ELR (cell line): ENCODE measurements around the gene MARCHF10.
A peak's percentile ranks its signal among the peaks of the same experiment; 100 is the strongest.
"Not testable (repeated sequence)": the region's sequence is repeated elsewhere in the genome, so short reads cannot be mapped to it uniquely, and the experiment has no call there.

ENCODE experiments used
- DNase-seq: peaks from one replicate; pipeline ENCODE4 v3.0.0-alpha.2; 2015; ENCODE audit warnings: low read depth

Gene MARCHF10

DNA sequence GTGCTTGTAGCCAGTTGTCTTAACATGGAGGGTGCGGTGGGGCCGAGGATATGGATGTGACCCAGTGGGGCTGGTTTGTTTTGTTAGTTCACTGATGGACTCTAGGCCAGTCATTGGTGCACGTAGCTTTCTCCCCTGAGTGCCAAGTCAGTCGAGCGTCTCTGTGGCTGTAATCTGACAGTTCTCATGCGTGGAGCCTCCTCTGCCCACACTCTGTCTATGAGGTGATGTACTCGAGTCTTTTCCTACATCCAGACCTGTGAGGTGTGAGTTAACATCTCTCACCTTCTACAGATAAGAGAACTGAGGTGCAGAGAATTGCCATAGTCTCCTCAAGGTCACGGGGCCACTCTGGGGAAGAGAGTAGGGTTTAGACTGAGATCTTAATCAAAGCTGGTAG lies 90.2 kb downstream of the MARCHF10 start:
- no peak for DNase-seq

DNA sequence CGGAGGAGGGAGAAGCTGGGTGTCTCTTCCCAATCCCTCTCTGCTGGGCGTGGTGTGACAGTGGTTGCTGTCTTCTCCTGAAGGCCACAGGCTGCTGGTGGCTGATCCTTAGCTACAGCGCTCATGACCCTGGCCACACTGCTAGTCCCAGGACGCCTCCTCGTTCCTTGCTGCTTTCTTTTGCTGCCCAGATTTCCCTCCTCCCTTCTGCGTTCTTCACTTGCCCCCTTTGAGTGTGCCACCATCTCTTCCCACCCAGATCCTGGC lies 90.6 kb downstream of the MARCHF10 start:
- no peak for DNase-seq

DNA sequence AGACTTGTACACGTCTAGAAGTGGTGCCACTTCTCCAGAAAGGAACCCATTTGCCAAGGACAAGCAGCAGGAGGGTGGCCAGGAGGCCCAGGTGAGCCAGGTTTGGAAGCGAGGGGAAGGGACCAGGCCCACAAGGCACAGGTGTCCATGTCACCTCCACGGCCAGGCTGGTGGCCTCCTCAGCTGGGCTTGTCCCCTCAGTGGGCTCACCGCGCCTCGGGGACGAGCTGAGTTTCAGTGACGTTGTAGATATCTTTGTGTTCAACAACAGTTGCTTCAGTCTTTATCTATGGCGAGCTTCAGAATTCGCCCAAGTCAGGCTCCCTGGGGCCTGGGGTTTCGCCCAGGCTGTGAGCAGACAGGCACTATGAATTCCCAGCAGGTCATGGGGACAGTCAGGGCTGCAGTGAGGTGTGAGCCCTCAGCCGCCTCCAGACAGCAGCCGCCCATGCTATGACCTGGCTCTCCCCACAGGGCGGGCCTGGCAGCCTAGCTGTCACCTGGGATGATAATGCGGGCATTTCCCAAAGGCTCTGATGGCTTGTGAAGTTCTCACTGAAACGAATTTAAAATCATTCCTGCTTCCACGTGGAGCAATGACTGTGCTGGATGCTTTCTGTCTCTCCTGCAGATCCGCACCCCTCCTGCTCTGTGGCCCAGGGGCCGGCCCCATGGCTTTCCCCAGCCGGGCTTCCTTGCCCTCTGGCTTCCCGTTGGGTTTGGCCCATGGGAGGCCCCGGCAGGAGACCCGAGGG lies 91.1 kb downstream of the MARCHF10 start:
- DNase-seq, result no peak

- no peak for DNase-seq
Measured at GRCh38 chr17:62715882-62716390, 92.2 kb downstream of the MARCHF10 start.

- DNase-seq, result peak; percentile 82
Measured at GRCh38 chr17:62714016-62714777, 93.9 kb downstream of the MARCHF10 start.

DNA sequence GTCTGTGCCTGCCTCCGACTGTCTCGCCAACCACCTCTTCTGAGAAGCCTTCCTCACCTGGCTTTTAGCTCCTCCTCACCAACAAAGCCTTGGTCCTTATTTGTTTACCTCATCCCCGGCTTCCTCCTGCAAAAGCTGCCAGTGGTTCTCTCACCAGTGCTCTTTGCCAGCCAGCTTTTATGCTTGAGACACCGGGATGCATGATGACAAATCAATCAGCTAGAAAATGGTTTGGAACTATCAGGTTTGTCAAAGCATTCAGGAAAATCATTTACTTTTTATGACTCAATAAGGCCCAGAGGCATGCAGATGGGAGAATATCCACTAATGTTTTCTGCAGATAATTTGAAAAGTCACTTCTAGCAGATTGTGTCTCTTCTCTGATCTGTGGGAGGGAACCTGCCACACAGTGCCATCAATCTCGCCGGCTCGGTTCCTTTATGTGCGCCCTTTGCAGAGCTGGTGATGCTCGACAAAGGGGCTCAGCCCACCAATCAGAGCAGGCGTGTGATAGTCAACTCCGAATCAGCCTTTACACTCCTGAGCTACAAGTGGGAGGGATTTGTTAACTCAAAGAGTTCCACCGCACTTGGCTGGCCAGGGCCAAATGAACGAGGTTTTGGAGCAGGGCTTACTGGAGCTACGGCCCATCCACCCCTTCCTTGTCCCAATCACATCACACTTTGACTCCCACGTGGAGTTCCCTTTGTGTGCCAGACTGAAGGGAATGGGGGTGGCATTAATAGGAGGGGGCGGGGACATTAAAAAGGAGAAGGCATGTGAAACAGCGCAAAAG lies 94.8 kb downstream of the MARCHF10 start:
- DNase-seq, result no peak

DNA sequence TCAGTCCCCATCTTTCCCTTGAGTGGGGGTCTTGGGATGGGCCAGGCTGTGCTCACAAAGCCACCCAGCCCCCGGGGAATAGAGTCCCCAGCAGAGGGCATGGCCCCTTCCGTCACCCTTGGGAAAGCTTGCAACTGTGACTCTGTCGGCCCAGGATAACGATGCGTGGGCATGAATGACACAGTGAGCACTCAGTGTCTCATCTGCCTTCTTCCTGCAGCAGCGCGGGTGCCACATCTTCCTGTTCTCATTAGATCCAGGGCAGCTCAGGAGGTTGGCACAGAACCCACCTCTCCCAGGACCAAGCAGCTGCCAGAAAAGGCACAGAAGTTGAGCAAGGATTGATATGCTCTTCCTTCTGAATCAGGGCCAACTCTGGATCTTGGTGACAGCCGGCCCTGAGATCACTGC lies 95.9 kb downstream of the MARCHF10 start:
- no peak for DNase-seq

- no peak for DNase-seq
Measured at GRCh38 chr17:62708587-62708986, 99.5 kb downstream of the MARCHF10 start.

- no peak for DNase-seq
Measured at GRCh38 chr17:62707425-62707739, 100.7 kb downstream of the MARCHF10 start.

- no peak for DNase-seq
Measured at GRCh38 chr17:62706598-62707424, 101.3 kb downstream of the MARCHF10 start.

DNA sequence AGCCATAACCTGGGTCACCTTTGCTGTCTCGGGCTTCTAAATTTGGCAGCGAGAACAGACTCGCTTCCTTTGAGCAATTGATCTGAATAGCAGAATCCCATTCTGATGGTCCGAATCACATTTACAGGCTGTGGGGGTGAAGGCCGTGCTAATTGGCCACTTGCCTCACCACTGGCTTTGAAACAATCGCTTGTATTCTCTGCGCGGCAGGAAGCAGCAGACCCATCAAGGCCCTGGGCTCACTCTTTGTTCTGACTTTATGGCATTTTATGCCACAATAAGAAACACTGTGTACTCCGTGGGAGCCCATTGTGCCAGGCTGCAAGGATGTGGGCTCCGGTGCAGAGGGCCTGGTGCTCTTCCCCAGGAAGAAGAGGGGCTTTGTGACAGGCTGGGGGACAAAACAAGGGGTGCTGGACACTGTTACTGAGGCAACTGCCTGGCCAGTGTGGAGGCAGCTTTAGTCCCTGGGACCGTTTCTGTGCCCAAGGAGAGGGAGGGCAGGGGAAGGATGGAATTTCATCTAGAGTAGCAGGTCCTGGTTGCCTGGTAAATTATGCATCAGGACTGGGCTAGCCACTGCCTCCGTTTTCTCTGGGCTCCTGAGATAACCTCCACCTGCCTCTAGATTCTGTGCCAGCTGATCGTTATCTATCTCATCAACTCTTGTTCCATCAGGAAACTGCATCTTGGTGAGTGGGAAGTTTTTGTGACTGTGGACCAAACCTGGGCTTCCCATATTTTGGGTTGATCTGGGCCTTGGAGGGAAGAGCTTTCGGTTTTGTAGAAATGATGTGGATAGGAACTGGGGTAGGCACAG lies 102.1 kb downstream of the MARCHF10 start:
- no peak for DNase-seq

- no peak for DNase-seq
Measured at GRCh38 chr17:62705156-62705777, 102.8 kb downstream of the MARCHF10 start.

DNA sequence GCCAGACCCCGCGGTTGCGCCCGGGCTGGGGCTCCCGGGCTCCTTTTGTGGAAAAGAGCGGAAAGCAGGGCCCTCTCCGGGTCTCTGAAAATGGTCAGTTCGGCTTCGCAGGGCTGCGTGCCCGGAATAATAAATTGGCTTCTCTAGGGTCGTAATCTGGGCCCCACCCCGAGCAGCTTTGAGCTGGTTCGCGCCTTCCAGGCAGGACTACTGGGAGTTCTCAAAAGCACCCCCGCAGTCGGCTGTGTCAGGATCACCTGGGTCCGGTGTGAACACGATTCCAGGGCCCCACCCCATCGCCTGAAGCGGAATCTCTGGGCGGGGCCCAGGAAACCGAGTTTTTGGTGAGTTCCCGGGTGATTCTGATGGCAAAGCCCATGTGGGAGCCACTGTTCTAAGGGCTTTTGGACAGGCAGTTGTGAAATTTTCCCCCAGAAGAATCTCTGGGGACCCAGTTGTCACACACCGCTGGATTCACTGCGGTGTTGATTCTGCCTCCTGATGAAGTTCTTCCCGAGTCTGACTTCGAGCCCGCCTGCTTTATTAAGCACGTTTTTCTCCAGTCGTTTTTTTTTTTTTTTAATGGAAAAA lies 103.6 kb downstream of the MARCHF10 start:
- DNase-seq, result peak; percentile 63

GRCh38 chr17:62703776-62704380 lies 104.2 kb downstream of the MARCHF10 start:
- peak; percentile 80 for DNase-seq

GRCh38 chr17:62703261-62703775 lies 104.8 kb downstream of the MARCHF10 start:
- peak; percentile 75 for DNase-seq

- no peak for DNase-seq
Measured at GRCh38 chr17:62702746-62703260, 105.3 kb downstream of the MARCHF10 start.

DNA sequence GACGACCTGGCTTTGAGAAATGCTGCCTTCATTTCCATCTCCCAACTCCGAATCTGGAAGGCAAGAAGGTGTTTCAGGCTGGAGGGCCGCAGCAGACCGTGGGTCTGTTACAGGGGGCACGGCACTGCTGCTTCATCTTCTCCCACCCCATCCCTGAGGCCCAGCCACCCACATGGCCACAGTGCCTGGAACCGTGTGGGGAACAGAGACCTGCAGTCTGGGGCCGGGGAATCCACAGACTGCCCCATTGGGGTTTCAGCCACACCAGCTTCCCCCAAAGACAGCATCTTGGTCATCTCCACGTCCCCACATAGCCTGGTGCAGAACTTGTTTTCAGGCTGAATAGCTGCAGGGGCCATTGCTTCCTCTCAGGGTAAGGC lies 106.4 kb downstream of the MARCHF10 start:
- DNase-seq, result no peak

GRCh38 chr17:62700964-62701705 lies 107.0 kb downstream of the MARCHF10 start:
- no peak for DNase-seq

DNA sequence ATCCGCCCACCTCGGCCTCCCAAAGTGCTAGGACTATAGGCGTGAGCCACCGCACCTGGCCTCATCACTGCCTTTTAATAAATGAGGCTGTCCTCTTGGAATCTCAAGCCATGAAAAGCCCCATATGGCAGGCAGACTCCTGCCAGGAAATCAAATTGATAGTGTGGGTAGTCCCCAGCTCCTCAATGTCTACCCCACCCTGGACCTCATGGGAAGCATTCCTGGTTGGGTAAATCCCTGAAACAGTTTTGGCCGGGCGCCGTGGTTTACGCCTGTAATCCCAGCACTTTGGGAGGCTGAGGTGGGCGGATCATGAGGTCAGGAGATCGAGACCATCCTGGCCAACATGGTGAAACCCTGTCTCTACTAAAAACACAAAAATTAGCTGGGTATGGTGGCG lies 109.7 kb downstream of the MARCHF10 start:
- DNase-seq, result not testable (repeated sequence)
